H1 (cell line): Measurements from ENCODE around the gene SMARCC1. TPM values are rescaled to one million over a fixed set of nuclear protein-coding genes. Genes with fewer than 3 reads are reported as not detected.

Source experiments
- BRCA1 ChIP-seq: IDR thresholded peaks from 2 replicates; pipeline ENCODE4 v1.6.1; 2012; ENCODE audit warnings: low read depth, low read length, improper control_type of control experiment
- CBX8 ChIP-seq: fragments of 300-800, 300-1000 bp; sonication (generic); IDR thresholded peaks from 2 replicates; pipeline ENCODE4 v1.7.1; 2016; ENCODE audit warnings: low read depth, low read length, borderline replicate concordance
- CHD7 ChIP-seq: fragments of 300-600 bp; sonication (generic); IDR thresholded peaks from 2 replicates; pipeline ENCODE4 v1.7.1; 2012; ENCODE audit warnings: low read length, moderate library complexity, mild to moderate bottlenecking, inconsistent platforms; ENCODE audit not compliant: insufficient replicate concordance
- FOSL1 ChIP-seq: IDR thresholded peaks from 2 replicates; pipeline ENCODE4 v1.6.1; 2011; ENCODE audit warnings: mild to moderate bottlenecking, low read depth, low read length, moderate library complexity; ENCODE audit not compliant: insufficient read depth
- KDM5A ChIP-seq: fragments of 200-600 bp; IDR thresholded peaks from 2 replicates; pipeline ENCODE4 v1.7.1; 2012; ENCODE audit warnings: mild to moderate bottlenecking, low read length, inconsistent platforms, mixed read lengths
- NANOG ChIP-seq: IDR thresholded peaks from 2 replicates; pipeline ENCODE4 v1.6.1; 2011; ENCODE audit warnings: low read length, low read depth, mild to moderate bottlenecking, inconsistent platforms; ENCODE audit not compliant: insufficient read depth, poor library complexity, severe bottlenecking
- SAP30 ChIP-seq: fragments of 300-600 bp; sonication (generic); IDR thresholded peaks from 2 replicates; pipeline ENCODE4 v1.7.1; 2012; ENCODE audit warnings: low read length, moderate library complexity, mild to moderate bottlenecking, inconsistent platforms; ENCODE audit not compliant: insufficient read depth, insufficient replicate concordance
- SP4 ChIP-seq: IDR thresholded peaks from 2 replicates; pipeline ENCODE4 v1.6.1; 2012; ENCODE audit warnings: low read length, inconsistent platforms
- TAF7 ChIP-seq: optimal IDR thresholded peaks from 2 replicates; pipeline ENCODE3; 2011; ENCODE audit warnings: low read depth, mild to moderate bottlenecking, inconsistent platforms, low read length, moderate library complexity, borderline replicate concordance
- TCF12 ChIP-seq: IDR thresholded peaks from 2 replicates; pipeline ENCODE4 v1.6.1; 2011; ENCODE audit warnings: low read depth, mild to moderate bottlenecking, low read length
- polyA plus RNA-seq, 7 experiments: library from polyadenylated mRNA; depleted of rRNA in 3 of 7; stranded (reverse) in 5 of 7; unstranded in 2 of 7; fragments of >200 nt in 5 of 7; fragments of 200-250 nt in 2 of 7; gene quantifications; 1 replicate in 5 of 7; 2 replicates in 1 of 7; 4 replicates in 1 of 7; pipeline versions ENCODE4 v1.2.1 to v1.2.3, GENCODE V29; 2011 to 2013; ENCODE audit warnings: missing spikeins in 2 of 7, mixed read lengths in 2 of 7
- total RNA-seq: library from RNA; stranded (reverse); fragmentation: NEBNext Ultra II Directional; extraction: Animal tissue kit (Norgen Biotek cat#: 25700); gene quantifications from 2 replicates; pipeline ENCODE4 v1.2.1, GENCODE V29; 2021
- TF ChIP-seq, protein P1 (sequence below): IDR thresholded peaks from 2 replicates; pipeline ENCODE4 v1.6.1; 2011; ENCODE audit warnings: low read length, improper control_type of control experiment

Gene SMARCC1
- total and polyA plus RNA-seq, 2 of the 8 experiments (the other 6 are each of a cell fraction or from before 2014, with no cell fraction given) = 64.1 to 335 TPM

GRCh38 chr3:47704237-47704612 lies 77.5 kb downstream of the SMARCC1 start (continued):
- no peak for TF ChIP-seq CHD7
- no peak for TF ChIP-seq FOSL1
- no peak for TF ChIP-seq TAF7
- TF ChIP-seq TCF12 = no peak
- TF ChIP-seq, protein P1, sequence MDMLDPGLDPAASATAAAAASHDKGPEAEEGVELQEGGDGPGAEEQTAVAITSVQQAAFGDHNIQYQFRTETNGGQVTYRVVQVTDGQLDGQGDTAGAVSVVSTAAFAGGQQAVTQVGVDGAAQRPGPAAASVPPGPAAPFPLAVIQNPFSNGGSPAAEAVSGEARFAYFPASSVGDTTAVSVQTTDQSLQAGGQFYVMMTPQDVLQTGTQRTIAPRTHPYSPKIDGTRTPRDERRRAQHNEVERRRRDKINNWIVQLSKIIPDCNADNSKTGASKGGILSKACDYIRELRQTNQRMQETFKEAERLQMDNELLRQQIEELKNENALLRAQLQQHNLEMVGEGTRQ = no peak
- no peak for TF ChIP-seq SP4
- no peak for TF ChIP-seq KDM5A
- TF ChIP-seq NANOG = no peak
- no peak for TF ChIP-seq CBX8
- no peak for TF ChIP-seq SAP30
- TF ChIP-seq BRCA1 = no peak
